Fibroblast of the aortic adventitia (primary cell): ENCODE results near the gene TGM6. TPM values are rescaled to one million over a fixed set of nuclear protein-coding genes. Genes with fewer than 3 reads are reported as not detected.

Source experiments
- DNase-seq: peaks from one replicate; pipeline ENCODE4 v3.0.0-alpha.2; 2010; ENCODE audit warnings: low read depth
- H3K4me3 ChIP-seq: 2 replicates; pipeline ENCODE4 v1.5.1; 2011; ENCODE audit warnings: low read depth, mild to moderate bottlenecking, control low read depth, low read length, moderate library complexity
- CTCF ChIP-seq: IDR thresholded peaks from 2 replicates; pipeline ENCODE4 v1.5.1; 2011; ENCODE audit warnings: mild to moderate bottlenecking, low read length, control low read depth, inconsistent platforms; ENCODE audit not compliant: insufficient read depth
- total RNA-seq: library from RNA; depleted of rRNA; stranded (reverse); fragments of >200 nt; gene quantifications from 2 replicates; pipeline ENCODE4 v1.2.3, GENCODE V29; 2012; ENCODE audit warnings: low replicate concordance

The TGM6 gene
- total RNA-seq, 1 donor = not detected

- TF ChIP-seq CTCF = no peak
- H3K4me3 ChIP-seq = no peak overlapping the region
- DNase-seq = no peak
Observed at GRCh38 chr20:2346188-2346587, 34.5 kb upstream of the TGM6 start.

GRCh38 chr20:2348336-2348735 lies 32.4 kb upstream of the TGM6 start:
- no peak for TF ChIP-seq CTCF
- H3K4me3 ChIP-seq = no peak overlapping the region
- no peak for DNase-seq

- no peak for TF ChIP-seq CTCF
- peak; percentile 17 for DNase-seq
- H3K4me3 ChIP-seq = no peak overlapping the region
Observed at GRCh38 chr20:2349801-2350200, 30.9 kb upstream of the TGM6 start.

- no peak for TF ChIP-seq CTCF
- DNase-seq = no peak
- H3K4me3 ChIP-seq = no peak overlapping the region
Observed at GRCh38 chr20:2350606-2351005, 30.1 kb upstream of the TGM6 start.

- H3K4me3 ChIP-seq = no peak overlapping the region
- no peak for TF ChIP-seq CTCF
- DNase-seq = no peak
Observed at GRCh38 chr20:2353231-2353630, 27.5 kb upstream of the TGM6 start.

- no peak overlapping the region for H3K4me3 ChIP-seq
- no peak for DNase-seq
- TF ChIP-seq CTCF = no peak
Observed at GRCh38 chr20:2357114-2357513, 23.6 kb upstream of the TGM6 start.

GRCh38 chr20:2358006-2358405 lies 22.7 kb upstream of the TGM6 start:
- no peak for TF ChIP-seq CTCF
- no peak overlapping the region for H3K4me3 ChIP-seq
- no peak for DNase-seq
